SHP77 treated with DMSO at 0.1 percent for 48 hours (cell line): Measurements from ENCODE around the gene RGMB.

Experiments
- DNase-seq: peaks from one replicate; lab custom pipeline; 2025; lab: John Stamatoyannopoulos, UW

The RGMB gene

DNA sequence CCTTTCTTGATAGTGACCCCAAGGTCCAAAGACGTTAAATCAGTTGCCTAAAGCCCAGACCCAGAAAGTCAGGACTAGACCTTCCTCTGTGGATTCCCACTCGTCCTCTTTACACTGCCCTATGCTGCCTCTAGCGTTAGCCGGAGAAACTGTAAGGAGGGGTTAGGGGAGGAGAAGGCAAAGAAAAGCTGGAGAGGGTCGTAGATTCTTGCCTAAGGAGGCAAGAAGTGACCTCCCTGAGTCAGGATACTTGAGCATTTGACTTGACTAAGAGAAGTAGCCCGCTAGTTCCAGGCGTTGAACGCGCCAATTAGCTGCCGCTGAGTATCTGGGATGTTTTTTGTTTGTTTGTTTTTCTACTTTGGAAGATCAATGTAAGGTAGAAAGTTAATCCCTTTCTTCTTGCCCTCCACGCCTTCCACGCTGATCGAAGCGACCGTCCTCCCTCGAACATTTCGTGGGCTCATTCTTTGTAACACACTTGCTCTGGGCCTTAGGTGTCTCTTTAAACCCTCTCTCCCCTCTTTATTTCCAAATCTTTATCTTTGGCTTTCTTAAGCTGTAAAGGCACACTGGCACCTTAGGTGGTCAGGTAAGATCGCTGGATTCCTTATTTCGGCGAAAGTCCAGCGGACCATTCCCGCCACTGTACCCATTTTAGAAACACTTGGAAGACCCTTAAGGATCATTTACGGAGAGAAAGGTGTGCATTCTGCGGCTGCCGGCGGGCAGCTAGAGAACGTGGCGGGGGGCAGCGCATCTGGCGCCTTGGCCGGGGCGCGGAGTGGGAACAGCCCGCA, 5.1 kb upstream of the RGMB start:
- peak; percentile 33 for DNase-seq

DNA sequence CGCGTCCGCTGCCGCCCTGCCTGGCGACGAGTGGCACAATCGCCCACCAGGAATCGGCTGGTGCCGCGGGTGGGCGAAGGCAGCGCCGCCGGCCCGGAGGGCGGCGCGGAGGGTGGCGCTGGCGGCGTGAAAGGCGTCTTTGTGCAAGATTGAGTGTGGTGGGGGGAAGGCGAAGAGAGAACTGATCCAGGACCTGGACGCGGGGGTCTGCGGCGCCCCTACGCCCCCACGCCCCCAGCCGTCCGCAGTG, 4.6 kb upstream of the RGMB start:
- DNase-seq: no peak

DNA sequence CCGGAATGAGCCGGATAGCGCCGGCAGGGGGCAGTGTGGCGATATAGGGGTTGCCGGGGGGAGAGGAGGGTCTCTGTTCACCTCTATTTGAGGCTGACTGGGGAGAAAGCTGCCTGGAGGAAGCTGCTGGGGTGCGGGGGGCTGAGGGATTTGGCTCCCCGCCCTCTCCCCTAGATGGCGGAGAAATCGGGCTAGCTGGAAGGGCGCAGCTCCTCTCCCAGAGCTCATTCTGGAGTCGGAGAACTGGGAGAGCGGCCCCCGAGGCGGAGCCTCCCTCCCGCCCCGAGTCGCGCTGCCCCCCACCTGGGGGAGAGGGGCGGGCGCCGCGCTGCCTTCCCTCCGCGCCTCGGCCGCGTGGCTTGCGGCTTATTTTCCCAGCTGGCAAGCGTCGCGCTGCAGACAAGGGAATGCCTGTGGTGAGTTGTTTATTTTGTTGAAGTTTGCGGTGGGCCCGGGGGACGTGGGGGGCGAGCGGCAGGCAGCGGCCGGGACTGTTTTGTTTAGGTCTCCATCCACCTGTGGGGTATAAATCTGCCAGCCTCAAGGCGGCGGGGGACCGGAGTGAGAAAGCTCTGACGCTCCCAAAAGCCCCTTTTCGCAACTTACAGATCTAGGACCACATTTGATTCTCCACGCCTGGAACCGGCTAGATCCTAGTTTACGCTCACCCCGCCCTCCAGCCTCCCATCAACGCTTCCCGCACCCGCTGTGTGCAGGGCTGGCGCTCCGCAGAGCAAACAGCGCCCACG, 4.1 kb upstream of the RGMB start:
- DNase-seq: peak; percentile 19

DNA sequence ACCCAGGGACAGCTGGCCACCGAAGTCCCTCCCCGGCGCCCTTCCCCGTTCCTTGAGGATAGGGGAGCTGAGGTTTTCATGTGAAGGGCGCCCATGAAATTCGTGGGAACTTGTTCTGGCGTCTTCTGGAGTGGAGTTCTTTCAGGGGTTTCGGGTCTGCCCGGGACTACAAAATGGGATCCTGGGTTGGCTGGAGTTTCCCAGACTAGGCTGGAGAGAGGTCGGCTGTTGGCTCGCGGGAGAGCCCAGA, 3.6 kb upstream of the RGMB start:
- no peak for DNase-seq

DNA sequence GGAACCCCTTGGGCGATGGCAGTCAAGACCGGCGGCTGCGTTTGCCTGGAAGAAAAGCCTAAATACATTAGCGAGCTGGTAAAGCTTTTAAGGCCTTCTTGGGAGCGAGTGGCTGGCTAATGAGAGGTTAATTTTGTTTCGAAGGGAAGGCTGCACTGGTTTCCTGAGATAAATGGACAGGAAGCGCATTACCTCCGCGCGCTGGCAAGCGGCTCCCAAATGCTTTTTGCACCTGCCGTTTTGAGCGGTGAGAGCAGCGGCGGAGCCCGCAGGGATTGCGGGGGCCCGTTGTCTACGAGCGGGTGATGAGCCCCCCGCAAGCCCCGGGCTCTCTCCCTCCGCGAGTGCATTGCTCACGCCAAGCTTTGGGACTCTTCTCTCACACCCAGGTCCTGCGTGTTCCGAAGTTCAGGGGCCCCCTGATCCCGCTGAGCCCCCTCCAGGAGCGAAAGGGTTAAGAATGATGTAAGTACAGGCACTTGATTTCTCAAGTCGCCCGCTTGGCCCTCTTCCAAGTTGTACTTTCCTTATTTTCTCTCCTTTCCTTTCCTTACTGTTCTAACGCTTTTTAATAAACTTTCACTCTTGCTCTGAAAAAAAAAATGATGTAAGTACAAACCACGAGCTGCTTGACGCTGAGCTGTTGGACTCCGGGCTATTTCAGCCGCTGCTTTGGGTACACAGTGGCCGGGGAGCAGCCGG, 3.1 kb upstream of the RGMB start:
- peak; percentile 68 for DNase-seq

DNA sequence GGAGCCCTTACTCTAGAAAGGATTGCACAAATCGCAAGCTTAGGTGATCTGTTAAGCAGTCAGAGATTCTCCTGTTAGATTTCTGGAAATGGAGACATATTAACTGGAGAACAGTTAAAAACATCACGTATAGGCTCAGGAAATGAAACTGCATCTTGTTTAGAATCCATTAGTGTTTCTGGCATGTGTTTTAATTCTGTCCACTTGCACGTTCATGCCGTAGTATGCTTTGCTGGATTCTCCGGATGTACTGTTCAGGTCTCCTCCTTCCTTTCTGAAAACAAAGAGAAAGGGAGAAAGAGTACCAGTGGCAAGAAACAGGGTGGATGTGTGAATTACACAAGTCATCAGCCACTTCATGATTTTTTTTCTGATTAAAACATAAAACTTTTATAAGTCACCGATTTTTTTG, 2.5 kb upstream of the RGMB start:
- peak; percentile 68 for DNase-seq

DNA sequence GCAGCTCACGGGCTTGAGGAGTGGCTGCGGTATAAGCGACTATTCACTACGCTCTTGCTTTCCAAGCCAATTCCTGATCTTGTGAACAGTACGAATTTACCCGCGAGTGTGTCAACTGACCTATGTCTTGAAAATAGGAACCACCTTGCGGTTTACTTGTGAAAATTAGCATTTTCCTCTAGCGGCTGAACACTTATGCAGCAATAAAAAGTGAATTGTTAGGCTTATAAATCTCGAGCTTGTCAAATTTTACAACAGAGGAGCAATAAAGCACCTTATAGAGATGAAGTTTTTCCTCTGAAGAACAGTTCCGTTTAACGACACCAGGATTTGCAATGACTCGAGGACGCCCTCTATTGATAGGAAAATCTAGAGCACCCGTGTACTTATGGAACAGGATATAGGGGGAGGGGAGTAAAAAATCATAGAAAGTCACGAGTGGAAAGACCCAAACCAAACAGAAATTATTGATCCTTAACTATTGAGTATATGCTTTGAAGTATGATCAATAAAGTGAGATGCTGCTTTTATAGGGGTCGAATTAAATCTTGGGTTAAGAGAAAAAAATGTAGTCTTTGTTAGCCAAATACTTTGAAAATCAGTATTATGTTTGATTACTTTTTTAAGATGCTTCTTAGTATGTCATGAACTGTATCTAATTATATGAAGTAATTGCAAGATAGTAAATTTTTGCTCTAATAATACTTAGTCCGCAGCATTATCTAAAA, 1.9 kb upstream of the RGMB start:
- peak; percentile 83 for DNase-seq

DNA sequence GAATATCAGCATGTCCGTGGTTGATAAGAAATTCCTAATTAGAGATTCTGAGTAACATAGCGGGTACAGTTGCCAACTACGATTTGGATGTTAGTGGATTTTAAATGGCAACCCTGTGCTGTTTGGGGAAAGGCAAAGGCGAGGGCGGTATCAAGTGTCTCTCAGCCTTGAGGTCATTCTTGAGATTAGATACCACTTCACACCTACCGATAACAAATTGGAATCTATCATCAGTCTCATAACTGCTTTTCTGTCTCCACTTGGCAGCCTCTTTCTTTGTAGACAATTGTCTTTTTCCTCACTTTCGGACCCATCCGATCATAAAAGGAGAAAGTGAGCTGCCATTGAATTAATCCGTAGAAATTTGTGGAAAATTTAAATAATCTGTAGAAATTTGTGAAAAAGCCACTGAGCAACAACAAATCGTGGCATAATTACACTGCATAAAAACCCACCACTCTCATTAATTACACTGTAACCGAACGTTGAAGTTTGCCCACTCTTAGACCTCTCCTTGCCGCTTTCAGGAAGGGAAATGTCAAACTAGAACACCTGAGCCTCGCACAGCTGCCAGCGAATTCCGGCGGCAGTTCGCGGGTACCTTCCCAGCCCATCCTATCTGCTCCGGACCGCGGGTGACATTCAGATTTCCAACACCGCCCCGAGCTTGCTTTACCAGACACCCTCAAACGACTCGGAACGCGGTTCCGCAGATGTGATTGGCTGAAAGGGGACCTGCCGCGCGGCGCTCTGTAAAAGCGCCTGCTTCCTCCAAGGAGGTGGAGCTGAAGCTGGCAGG, 849 bp upstream of the RGMB start:
- DNase-seq: peak; percentile 84

DNA sequence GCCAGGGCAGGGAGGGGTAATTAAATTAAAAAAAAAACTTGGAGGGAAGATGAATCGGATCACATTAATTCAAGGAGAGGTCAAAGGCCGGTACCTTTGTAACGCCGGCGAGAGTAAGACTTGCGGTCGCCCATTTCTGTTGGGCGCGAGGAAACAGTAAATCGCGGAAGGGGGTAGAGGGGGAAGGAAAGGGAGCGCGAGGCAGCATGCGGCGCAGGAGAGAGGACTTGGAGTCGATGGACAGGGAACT, 324 bp upstream of the RGMB start:
- no peak for DNase-seq

DNA sequence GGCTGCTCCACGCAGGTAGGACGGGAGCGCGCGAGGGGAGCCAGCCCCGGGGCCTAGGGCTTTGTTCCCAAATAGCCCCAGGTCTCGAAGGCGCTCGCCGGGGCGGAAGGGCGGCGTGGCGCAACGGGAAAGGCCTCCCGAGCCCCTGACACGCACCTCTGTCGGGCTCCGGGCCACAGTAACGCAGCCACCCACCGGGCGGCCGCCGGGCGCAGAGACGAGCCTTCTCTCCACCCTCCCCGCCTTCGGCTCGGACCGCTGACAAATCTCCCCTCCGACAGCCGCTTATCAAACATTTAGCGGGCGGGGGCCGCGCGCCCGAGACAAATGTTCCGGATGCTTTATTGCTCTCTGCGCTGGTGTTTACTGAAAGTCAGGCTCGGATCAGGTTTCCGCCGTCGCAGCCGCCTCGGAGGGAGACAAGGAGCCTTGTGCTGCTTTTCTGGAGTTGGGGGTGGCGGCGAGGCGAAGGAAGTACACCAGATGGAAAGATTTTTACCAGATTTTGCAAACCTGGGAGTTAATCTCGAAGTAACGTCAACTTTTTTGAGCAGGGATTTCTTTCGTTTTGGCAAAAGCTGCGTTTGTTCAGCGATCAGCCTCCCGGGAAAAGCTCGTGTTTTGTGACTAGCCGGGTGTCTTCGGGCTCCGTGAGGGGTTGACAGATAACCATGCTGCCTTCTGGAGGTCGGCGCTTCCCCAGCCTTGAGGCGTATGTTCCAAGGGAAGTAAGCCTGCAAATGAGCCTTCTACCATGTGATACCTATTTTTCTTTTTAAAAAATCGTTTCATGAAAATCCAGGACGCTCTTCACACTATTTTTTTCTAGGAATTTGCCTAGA, 950 bp downstream of the RGMB start:
- DNase-seq: peak; percentile 47

DNA sequence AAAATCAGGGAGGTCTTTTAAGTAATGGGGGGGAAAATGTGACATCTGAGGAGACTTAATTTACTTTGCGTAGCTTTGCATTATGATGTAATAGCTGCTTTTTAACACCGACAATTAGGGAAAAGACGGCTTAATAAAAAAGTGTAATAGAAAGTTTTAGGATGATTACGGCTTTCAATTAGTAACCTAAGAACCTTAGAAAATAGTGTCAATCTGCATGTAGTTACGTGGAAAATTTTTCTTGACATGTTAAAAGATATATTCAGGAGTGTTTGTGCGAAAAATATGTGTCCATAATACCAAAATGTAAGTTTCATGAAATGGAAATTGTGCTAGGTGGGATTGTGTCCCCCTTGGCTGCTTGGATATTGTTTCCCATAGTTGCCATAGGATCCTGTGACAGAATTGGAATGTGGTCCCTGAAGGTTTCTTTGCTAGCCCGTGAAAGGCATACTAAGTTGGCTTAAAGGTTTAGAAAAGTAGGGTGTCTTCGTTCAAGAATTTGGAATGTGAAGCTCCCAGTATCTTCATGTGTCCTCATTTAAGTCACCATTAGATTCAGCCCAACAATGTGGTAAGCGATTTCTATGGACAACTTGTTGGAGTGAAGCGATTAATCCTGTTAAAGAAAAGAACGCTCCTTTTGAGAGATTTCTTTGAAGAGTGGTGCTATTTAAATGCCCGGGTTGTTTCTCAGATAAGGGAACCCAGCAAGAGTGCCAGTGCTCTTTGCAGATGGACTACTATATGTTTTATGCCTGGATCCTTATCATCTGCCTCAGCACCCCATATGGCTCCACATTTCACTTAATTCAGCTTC, 2.0 kb downstream of the RGMB start:
- no peak for DNase-seq

DNA sequence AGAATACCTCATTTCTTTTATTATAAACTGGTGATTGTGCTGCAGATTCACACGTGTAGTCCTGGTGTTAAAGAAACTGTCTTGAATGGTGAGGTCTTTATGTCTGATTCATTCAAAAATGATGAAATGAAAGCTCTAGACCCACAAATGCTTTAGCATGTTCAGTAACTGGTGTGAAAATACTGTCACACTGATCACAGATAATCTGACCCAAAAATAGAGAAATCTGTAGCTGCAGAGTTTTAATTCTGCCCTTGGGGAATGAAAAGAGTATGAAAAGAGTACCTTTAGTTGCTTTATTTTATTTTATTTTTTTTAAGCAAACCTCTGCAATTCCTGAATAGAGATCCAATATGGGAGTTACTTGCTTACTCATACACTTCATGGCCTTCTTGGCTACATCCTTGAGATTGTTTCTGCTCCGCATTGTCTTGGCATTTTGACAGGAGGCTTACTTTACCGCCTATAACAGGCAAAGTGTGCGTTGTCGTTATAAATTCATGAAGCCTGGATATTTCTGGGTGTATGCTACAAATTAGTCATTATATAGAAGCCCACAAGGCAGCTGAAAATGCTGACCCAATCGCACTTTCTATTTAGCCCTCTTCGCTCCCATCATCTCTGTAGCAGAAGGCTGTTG, 2.7 kb downstream of the RGMB start:
- no peak for DNase-seq

DNA sequence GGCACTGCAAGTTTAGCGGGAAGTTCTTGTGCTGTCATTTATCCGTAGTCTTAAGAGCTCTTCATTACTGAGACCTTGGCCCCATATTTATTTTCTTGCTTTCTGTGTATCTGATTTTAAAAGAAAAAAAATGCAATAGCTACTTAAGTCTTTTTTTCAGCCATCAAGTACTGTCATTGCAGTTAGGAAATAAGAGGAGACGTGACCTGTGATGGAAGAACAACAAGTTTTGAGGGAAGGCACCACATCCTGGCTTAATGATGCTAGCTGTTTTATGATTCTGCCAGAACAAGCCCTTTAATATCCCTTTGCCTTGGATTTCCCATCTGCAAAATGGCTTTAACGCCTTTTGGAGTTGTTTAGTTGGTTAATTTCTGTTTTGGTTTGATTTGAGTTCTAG, 3.8 kb downstream of the RGMB start:
- no peak for DNase-seq

DNA sequence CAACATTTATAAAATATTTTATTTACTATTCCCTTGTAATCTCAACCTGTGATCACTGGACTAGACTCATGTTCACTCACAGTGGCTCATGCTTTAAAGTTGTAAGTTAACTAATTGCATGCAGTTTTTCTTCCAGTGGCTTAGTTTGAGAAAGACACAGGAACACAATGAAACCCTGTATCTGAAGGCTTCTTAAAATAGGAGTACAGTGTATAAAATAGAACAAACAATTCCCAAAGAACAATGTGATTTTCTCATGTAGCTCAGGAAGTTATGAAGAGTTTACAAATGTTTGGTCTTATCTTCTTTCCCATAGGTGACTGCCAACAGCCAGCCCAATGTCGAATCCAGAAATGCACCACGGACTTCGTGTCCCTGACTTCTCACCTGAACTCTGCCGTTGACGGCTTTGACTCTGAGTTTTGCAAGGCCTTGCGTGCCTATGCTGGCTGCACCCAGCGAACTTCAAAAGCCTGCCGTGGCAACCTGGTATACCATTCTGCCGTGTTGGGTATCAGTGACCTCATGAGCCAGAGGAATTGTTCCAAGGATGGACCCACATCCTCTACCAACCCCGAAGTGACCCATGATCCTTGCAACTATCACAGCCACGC, 5.9 kb downstream of the RGMB start:
- DNase-seq: no peak

DNA sequence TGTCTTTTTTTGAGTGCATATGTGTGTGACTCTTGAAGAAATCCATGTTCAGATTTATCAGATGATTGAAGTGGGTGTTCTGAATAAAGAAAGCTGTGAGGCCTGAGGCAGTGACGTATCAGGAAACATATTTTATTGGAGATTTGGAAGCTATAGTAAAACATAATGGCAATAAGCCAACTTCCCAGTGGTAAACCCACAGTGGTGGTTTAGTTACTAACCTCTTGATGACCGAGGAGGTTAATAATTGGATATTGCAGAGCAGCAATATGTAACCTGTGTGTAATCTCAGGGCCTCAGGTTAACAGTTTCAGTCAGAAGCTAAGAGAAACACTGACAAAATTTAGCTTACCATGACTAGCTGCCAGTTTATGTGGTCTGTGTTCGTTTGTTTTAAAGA, 6.9 kb downstream of the RGMB start:
- no peak for DNase-seq

DNA sequence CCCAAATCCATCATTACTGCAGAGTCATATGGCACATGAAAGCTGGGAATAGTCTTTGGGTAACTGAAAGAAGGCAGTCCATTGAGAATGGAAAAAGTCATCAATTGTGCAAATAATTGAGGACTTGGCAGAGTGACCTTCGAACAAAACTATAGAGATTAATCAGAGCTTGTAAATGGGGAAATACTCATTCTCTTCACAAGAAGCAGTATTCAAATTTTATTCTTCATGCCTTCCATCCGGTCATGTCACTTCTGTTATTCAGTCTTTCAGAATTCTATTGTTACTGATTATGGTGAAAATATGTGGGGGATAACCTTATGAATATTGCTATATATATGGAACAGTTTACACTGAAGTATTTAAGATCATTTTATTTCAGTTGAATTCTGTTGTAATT, 8.1 kb downstream of the RGMB start:
- DNase-seq: no peak

DNA sequence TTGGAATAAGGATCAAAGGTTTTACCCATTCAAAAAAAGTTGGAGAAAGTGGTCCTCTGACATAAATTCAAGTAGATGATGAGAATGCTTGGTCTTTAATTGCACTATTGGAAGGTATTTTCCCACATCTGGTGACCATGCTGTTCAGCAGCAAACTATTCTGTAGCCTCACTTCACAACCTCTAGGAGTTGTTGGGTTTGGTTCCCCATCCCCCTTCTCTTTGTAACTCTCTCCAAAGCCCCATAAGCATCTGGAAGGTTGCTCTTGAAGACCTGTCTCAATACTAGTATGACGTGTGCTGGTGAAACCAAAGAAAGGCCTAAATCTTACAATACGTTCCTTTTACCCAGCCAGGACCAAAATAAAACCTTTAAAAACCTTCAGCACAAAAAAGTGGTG, 8.5 kb downstream of the RGMB start:
- no peak for DNase-seq

DNA sequence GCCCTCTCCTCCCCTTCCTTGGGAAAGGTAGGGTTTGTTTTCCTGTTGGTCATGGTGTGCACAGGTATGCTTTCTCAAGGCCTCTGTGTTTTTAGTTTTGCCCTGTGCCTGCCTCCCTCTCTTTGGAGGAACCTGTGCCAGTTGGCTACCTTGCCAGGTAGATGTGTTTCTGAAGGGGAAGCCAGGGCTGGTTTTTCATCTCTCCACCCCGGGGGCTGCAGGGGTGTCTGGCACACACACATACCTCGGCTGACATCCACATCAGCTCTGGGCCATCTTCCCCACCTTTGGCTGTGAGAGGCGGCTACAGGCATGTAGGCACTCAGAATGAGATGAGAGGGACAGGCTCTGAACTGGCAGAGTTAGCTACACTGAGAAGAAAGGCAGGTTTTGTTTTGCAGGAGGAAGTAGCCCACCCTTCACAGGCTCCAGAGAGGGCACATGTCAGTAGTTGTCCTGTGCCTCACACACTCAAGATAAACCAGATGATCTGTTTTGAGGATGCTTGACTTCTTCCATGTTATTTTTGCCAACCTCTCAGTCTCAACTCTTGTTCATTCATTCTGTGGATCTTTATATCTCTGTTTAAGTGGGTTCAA, 9.7 kb downstream of the RGMB start:
- no peak for DNase-seq

DNA sequence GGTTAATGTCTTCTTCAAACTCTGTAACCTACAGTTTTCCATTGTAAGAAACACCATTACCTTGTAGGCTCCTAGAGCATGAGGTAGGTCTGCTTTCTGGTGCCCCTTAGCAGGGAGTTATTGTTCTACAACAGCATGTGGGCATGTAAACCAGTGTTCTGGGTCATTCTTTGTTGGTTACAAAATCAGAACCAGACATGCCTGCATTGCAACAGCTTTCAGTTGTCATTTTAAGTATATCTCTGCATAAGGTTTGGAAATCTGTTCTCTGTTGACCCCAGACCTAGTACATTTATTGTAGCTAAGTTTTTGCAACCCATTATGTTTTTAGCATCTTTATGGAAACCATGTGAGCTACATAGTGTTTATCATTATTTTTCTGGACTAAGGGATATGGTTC, 10.9 kb downstream of the RGMB start:
- DNase-seq: no peak
